Smooth muscle cell (in vitro differentiated cells): Measurements from ENCODE around the gene TCERG1L. TPM values are rescaled to one million over a fixed set of nuclear protein-coding genes. Genes with fewer than 3 reads are reported as not detected.

Experiments
- DNase-seq: peaks from one replicate; lab custom pipeline; 2025; ENCODE audit not compliant: unreplicated experiment; lab: John Stamatoyannopoulos, UW
- H2AFZ ChIP-seq: fragments of 200-600 bp; sonication (generic); 2 replicates; pipeline ENCODE4 v1.6.0; 2016; ENCODE audit warnings: antibody characterized with exemption, low read depth, mild to moderate bottlenecking
- H3F3A ChIP-seq: fragments of 200-600 bp; sonication (generic); 2 replicates; pipeline ENCODE4 v1.6.0; 2017; ENCODE audit warnings: antibody characterized with exemption, low read depth
- H3K27ac ChIP-seq: fragments of 200-600 bp; sonication (generic); 2 replicates; pipeline ENCODE4 v1.5.1; 2016; ENCODE audit warnings: low read depth, mild to moderate bottlenecking
- H3K27me3 ChIP-seq: fragments of 200-600 bp; sonication (generic); 2 replicates; pipeline ENCODE4 v1.6.1; 2016; ENCODE audit warnings: low read depth, mild to moderate bottlenecking
- H3K36me3 ChIP-seq: fragments of 200-600 bp; sonication (generic); 2 replicates; pipeline ENCODE4 v1.5.1; 2016; ENCODE audit warnings: low read depth
- H3K4me1 ChIP-seq: fragments of 200-600 bp; sonication (generic); 2 replicates; pipeline ENCODE4 v1.5.1; 2016; ENCODE audit warnings: low read depth
- H3K4me2 ChIP-seq: fragments of 200-600 bp; sonication (generic); 2 replicates; pipeline ENCODE4 v1.6.0; 2016; ENCODE audit warnings: mild to moderate bottlenecking
- H3K4me3 ChIP-seq: fragments of 200-600 bp; sonication (generic); 2 replicates; pipeline ENCODE4 v1.5.1; 2016; ENCODE audit warnings: mild to moderate bottlenecking
- H3K79me2 ChIP-seq: fragments of 200-600 bp; sonication (generic); 2 replicates; pipeline ENCODE4 v1.6.0; 2016; ENCODE audit warnings: low read depth, mild to moderate bottlenecking
- H3K9ac ChIP-seq: fragments of 200-600 bp; sonication (generic); 2 replicates; pipeline ENCODE4 v1.6.0; 2016; ENCODE audit warnings: low read depth
- H3K9me3 ChIP-seq: fragments of 200-600 bp; sonication (generic); replicated peaks from 2 replicates; pipeline ENCODE4 v1.5.1; 2016; ENCODE audit warnings: low read depth
- H4K20me1 ChIP-seq: fragments of 200-600 bp; sonication (generic); 2 replicates; pipeline ENCODE4 v1.6.0; 2016; ENCODE audit warnings: low read depth
- WGBS: methylation state at CpG from one replicate; pipeline ENCODE4 v1.1.7; 2016; ENCODE audit warnings: low lambda C conversion rate; 5-methylcytosine and 5-hydroxymethylcytosine counted together
- polyA plus RNA-seq: library from polyadenylated mRNA; unstranded; fragments of >200 nt; fragmentation: Nextera tagmentation; extraction: Ambion mirVana; gene quantifications from 2 replicates; pipeline ENCODE4 v1.2.1, GENCODE V29; 2016
- total RNA-seq: library from RNA; depleted of rRNA; stranded (reverse); fragments of >200 nt; gene quantifications from 2 replicates; pipeline ENCODE4 v1.2.3, GENCODE V29; 2014
- TF ChIP-seq, protein P1 (sequence below): fragments of 200-600 bp; sonication (generic); IDR thresholded peaks from 2 replicates; pipeline ENCODE4 v1.5.1; 2017; ENCODE audit warnings: borderline replicate concordance, mild to moderate bottlenecking, antibody characterized with exemption; ENCODE audit not compliant: insufficient read depth, poor library complexity, severe bottlenecking

The TCERG1L gene
- total and polyA plus RNA-seq, 2 experiments from 2014 or later, result not detected

- Histone ChIP-seq H3K4me1 (no peaks in the 10 kb centered on the region), H2AFZ (no peak overlapping the region), H4K20me1 (no peaks in the 10 kb centered on the region), H3K27ac (no peak overlapping the region), H3K9ac (no peak overlapping the region), H3K79me2 (no peaks in the 10 kb centered on the region), H3K36me3 (no peaks in the 10 kb centered on the region), H3K4me2 (no peak overlapping the region), H3F3A (no peaks in the 10 kb centered on the region), H3K27me3 (no peaks in the 10 kb centered on the region), H3K4me3 (no peak overlapping the region), H3K9me3 (no peaks in the 10 kb centered on the region)
- no peak for DNase-seq
- TF ChIP-seq, protein P1, sequence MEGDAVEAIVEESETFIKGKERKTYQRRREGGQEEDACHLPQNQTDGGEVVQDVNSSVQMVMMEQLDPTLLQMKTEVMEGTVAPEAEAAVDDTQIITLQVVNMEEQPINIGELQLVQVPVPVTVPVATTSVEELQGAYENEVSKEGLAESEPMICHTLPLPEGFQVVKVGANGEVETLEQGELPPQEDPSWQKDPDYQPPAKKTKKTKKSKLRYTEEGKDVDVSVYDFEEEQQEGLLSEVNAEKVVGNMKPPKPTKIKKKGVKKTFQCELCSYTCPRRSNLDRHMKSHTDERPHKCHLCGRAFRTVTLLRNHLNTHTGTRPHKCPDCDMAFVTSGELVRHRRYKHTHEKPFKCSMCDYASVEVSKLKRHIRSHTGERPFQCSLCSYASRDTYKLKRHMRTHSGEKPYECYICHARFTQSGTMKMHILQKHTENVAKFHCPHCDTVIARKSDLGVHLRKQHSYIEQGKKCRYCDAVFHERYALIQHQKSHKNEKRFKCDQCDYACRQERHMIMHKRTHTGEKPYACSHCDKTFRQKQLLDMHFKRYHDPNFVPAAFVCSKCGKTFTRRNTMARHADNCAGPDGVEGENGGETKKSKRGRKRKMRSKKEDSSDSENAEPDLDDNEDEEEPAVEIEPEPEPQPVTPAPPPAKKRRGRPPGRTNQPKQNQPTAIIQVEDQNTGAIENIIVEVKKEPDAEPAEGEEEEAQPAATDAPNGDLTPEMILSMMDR, result no peak
- 77% methylated on average over 11 of the region's 11 CpGs for WGBS
Measured at GRCh38 chr10:131099028-131099726, 212.3 kb downstream of the TCERG1L start.

DNA sequence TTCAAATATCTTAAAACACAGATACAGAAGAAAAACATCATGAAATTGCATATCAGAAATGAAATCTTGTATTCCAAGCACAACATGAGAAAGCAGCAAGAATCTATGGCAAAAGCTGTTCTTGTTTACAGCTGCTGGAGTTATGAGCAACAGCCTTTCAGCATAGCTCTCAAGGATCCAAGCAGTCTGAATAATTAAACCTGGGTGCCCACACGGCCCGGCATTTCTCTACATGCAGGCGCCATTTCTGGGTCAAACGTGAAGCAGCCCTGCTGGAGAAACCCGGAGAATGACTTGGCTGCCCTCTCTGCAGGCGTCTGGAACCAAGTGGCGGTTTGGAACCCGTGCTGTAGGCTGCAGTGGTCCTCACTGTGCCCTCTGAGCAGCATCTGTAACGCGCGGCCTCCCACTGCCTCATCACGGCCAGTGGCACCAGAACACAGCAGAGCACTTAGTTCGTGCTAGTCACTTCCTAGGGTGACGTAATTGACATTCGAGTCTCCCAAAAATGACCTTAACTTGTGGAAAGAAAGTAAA, 213.0 kb downstream of the TCERG1L start:
- Histone ChIP-seq H3K9ac (no peak overlapping the region), H3K4me2 (no peak overlapping the region)

GRCh38 chr10:131096031-131096430, 215.5 kb downstream of the TCERG1L start:
- WGBS, result 88% methylated on average over 7 of the region's 7 CpGs
- H3K9ac ChIP-seq, result no peak overlapping the region
- no peaks in the 10 kb centered on the region for H3K36me3 ChIP-seq

More for the DNA sequence above, 213.0 kb downstream of the TCERG1L start:
- H4K20me1 ChIP-seq, result no peaks in the 10 kb centered on the region
- no peaks in the 10 kb centered on the region for H3F3A ChIP-seq
- DNase-seq, result no peak
- H3K4me3 ChIP-seq, result no peak overlapping the region
- no peaks in the 10 kb centered on the region for H3K9me3 ChIP-seq
- no peak overlapping the region for H2AFZ ChIP-seq
- H3K27ac ChIP-seq, result no peak overlapping the region
- H3K4me1 ChIP-seq, result no peaks in the 10 kb centered on the region
- H3K27me3 ChIP-seq, result no peaks in the 10 kb centered on the region
- H3K36me3 ChIP-seq, result no peaks in the 10 kb centered on the region
- H3K79me2 ChIP-seq, result no peaks in the 10 kb centered on the region
- TF ChIP-seq, protein P1, result no peak
- 93% methylated on average over 15 of the region's 15 CpGs for WGBS

More at GRCh38 chr10:131096031-131096430, 215.5 kb downstream of the TCERG1L start:
- no peak for DNase-seq
- H3K4me1 ChIP-seq, result no peaks in the 10 kb centered on the region
- H3K4me3 ChIP-seq, result no peak overlapping the region
- H3K9me3 ChIP-seq, result no peaks in the 10 kb centered on the region
- TF ChIP-seq, protein P1, result no peak
- H2AFZ ChIP-seq, result no peak overlapping the region
- no peaks in the 10 kb centered on the region for H4K20me1 ChIP-seq
- H3K27ac ChIP-seq, result no peak overlapping the region
- H3F3A ChIP-seq, result no peaks in the 10 kb centered on the region
- no peaks in the 10 kb centered on the region for H3K79me2 ChIP-seq
- no peaks in the 10 kb centered on the region for H3K27me3 ChIP-seq
- no peak overlapping the region for H3K4me2 ChIP-seq
